ENCODE measurements around the gene CDH12.

CDH12 gene

DNA sequence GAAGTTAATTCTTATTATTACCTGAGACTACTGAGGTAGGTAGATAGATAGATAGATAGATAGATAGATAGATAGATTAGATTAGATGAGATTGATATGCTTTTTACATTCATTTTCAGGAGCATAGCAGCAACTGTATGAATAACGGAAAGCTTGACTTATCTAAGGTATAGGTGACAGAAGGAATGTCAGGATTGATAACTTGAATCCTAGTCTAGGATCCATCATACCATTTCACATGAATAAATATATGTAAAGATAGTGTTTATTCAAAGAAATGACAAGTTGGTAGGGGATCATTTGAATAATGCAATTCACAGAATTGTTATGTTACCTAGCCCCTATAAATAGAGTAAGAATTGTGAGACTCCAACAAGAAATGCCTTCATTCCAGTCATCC, 1008.2 kb downstream of the CDH12 start:
- TF ChIP-seq POLR2AphosphoS5 (IDR thresholded peaks at IDR 0.05; ENCODE audit: low read depth, low read length) (no peak), PAX5 (IDR thresholded peaks at IDR 0.05; ENCODE audit: insufficient read depth, low read length, severe bottlenecking) (no peak), TAF1 (IDR thresholded peaks at IDR 0.05; ENCODE audit: low read depth, low read length) (no peak), SPI1 (IDR thresholded peaks at IDR 0.05; ENCODE audit: low read depth, low read length) (no peak), POLR2A (IDR thresholded peaks at IDR 0.05; ENCODE audit: low read depth, low read length) (no peak), POU2F2 (IDR thresholded peaks at IDR 0.05; ENCODE audit: low read depth, low read length) (no peak)
- FAIRE-seq: no peak
- DNase-seq (ENCODE audit: insufficient read length, low spot score): no peak

- FAIRE-seq (no peak), DNase-seq (ENCODE audit: insufficient read length, low spot score) (no peak)
- TF ChIP-seq POLR2AphosphoS5 (IDR thresholded peaks at IDR 0.05; ENCODE audit: low read depth, low read length) (no peak), POU2F2 (IDR thresholded peaks at IDR 0.05; ENCODE audit: low read depth, low read length) (no peak), TAF1 (IDR thresholded peaks at IDR 0.05; ENCODE audit: low read depth, low read length) (no peak), SPI1 (IDR thresholded peaks at IDR 0.05; ENCODE audit: low read depth, low read length) (no peak), POLR2A (IDR thresholded peaks at IDR 0.05; ENCODE audit: low read depth, low read length) (no peak), PAX5 (IDR thresholded peaks at IDR 0.05; ENCODE audit: insufficient read depth, low read length, severe bottlenecking) (no peak)
Observed at GRCh38 chr5:21834863-21835262, 1018.3 kb downstream of the CDH12 start.

DNA sequence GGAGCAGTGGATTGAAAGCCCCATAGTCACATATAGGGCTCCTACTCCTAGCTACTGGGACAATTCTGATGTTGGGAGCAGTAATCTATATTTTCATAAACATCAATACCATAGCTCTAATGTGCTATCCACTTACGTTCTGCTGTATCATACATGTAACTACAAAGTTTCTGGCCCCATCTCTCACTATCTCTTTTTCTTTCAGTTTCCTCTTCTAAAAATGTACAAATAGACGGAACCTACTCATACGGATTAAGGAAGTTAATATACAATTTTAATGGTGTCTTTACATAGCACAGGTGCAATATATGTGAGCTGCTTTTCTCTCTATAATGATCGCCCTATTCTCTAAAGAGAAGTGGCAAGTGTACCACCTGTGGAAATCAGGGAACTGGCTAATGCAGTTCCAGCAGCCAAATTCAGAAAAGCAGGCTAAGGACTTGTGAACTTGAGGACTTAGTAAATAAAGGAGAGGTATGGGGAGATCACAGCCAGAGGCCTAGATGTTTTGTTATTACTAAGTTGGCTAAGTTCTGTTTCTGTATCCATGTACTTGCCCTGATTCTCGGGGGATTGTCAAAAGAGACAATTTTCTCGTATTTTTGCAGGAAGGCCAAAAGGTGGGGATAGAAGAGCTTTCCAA, 1021.9 kb downstream of the CDH12 start:
- TF ChIP-seq SPI1 (IDR thresholded peaks at IDR 0.05; ENCODE audit: low read depth, low read length): no peak
- TF ChIP-seq TAF1 (IDR thresholded peaks at IDR 0.05; ENCODE audit: low read depth, low read length): no peak
- no peak for TF ChIP-seq POU2F2 (IDR thresholded peaks at IDR 0.05; ENCODE audit: low read depth, low read length)
- no peak for TF ChIP-seq PAX5 (IDR thresholded peaks at IDR 0.05; ENCODE audit: insufficient read depth, low read length, severe bottlenecking)
- no peak for TF ChIP-seq POLR2AphosphoS5 (IDR thresholded peaks at IDR 0.05; ENCODE audit: low read depth, low read length)
- no peak for TF ChIP-seq POLR2A (IDR thresholded peaks at IDR 0.05; ENCODE audit: low read depth, low read length)
- DNase-seq (ENCODE audit: insufficient read length, low spot score) (no peak), FAIRE-seq (no peak)

DNA sequence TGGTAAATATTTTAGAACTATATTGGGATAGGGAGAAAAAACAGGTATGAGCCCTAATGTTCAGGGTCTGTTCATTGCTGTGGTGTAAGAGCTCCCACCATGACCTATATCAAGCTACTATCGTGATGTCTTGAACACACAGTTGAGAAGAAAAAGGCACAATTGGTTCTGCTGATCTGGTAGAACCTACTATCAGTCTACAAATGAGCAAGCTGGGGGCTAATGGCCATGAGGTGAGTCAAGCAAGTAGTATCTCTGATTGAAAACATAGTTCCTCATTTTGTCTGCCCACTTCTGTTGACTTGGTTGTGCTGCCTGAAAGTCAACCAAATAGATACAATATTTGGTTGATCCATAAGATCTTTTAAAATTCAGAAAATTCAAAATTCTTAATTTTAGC, 1026.3 kb downstream of the CDH12 start:
- no peak for DNase-seq (ENCODE audit: insufficient read length, low spot score)

DNA sequence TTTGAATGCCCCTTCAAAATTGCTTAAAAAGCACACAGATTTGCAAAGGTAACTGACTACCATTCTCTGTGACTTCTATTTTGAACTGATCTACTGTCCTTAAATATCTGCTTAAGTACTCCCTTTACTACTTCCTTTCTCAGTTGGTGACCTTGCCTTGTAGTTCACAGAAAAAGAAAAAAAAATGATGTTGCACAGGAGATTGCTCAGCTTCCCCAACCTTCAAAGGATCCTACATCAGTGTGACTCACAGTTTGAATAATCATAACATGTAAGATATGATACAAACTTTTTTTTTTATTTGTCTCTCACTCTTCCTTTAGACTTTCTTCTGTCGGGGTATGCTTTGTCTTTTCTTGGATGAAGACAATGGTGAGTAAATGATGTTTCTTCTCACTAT, 1029.6 kb downstream of the CDH12 start:
- TF ChIP-seq TAF1 (IDR thresholded peaks at IDR 0.05; ENCODE audit: low read depth, low read length): no peak
- no peak for TF ChIP-seq POU2F2 (IDR thresholded peaks at IDR 0.05; ENCODE audit: low read depth, low read length)
- TF ChIP-seq POLR2A (IDR thresholded peaks at IDR 0.05; ENCODE audit: low read depth, low read length): no peak
- no peak for TF ChIP-seq POLR2AphosphoS5 (IDR thresholded peaks at IDR 0.05; ENCODE audit: low read depth, low read length)
- no peak for TF ChIP-seq PAX5 (IDR thresholded peaks at IDR 0.05; ENCODE audit: insufficient read depth, low read length, severe bottlenecking)
- TF ChIP-seq SPI1 (IDR thresholded peaks at IDR 0.05; ENCODE audit: low read depth, low read length): no peak
- FAIRE-seq (no peak), DNase-seq (ENCODE audit: insufficient read length, low spot score) (no peak)

More for the DNA sequence above, 1026.3 kb downstream of the CDH12 start:
- no peak for TF ChIP-seq PAX5 (IDR thresholded peaks at IDR 0.05; ENCODE audit: insufficient read depth, low read length, severe bottlenecking)
- TF ChIP-seq SPI1 (IDR thresholded peaks at IDR 0.05; ENCODE audit: low read depth, low read length): no peak
- TF ChIP-seq POLR2A (IDR thresholded peaks at IDR 0.05; ENCODE audit: low read depth, low read length): no peak
- TF ChIP-seq POU2F2 (IDR thresholded peaks at IDR 0.05; ENCODE audit: low read depth, low read length): no peak
- no peak for TF ChIP-seq POLR2AphosphoS5 (IDR thresholded peaks at IDR 0.05; ENCODE audit: low read depth, low read length)
- TF ChIP-seq TAF1 (IDR thresholded peaks at IDR 0.05; ENCODE audit: low read depth, low read length): no peak
- FAIRE-seq: no peak

- no peak for FAIRE-seq
- no peak for TF ChIP-seq POLR2A (IDR thresholded peaks at IDR 0.05; ENCODE audit: low read depth, low read length)
- no peak for DNase-seq (ENCODE audit: insufficient read length, low spot score)
Observed at GRCh38 chr5:21823076-21823574, 1030.0 kb downstream of the CDH12 start.

GRCh38 chr5:21820527-21820926, 1032.6 kb downstream of the CDH12 start:
- no peak for TF ChIP-seq PAX5 (IDR thresholded peaks at IDR 0.05; ENCODE audit: insufficient read depth, low read length, severe bottlenecking)
- TF ChIP-seq POU2F2 (IDR thresholded peaks at IDR 0.05; ENCODE audit: low read depth, low read length): no peak
- FAIRE-seq: no peak
- DNase-seq (ENCODE audit: insufficient read length, low spot score): no peak

GRCh38 chr5:21818370-21818720, 1034.8 kb downstream of the CDH12 start:
- FAIRE-seq (no peak), DNase-seq (ENCODE audit: insufficient read length, low spot score) (no peak)
- no peak for TF ChIP-seq SPI1 (IDR thresholded peaks at IDR 0.05; ENCODE audit: low read depth, low read length)
- no peak for TF ChIP-seq TAF1 (IDR thresholded peaks at IDR 0.05; ENCODE audit: low read depth, low read length)
- TF ChIP-seq POU2F2 (IDR thresholded peaks at IDR 0.05; ENCODE audit: low read depth, low read length): no peak
- no peak for TF ChIP-seq POLR2AphosphoS5 (IDR thresholded peaks at IDR 0.05; ENCODE audit: low read depth, low read length)
- TF ChIP-seq PAX5 (IDR thresholded peaks at IDR 0.05; ENCODE audit: insufficient read depth, low read length, severe bottlenecking): no peak
- TF ChIP-seq POLR2A (IDR thresholded peaks at IDR 0.05; ENCODE audit: low read depth, low read length): no peak

- DNase-seq (ENCODE audit: insufficient read length, low spot score) (no peak), FAIRE-seq (no peak)
- no peak for TF ChIP-seq TAF1 (IDR thresholded peaks at IDR 0.05; ENCODE audit: low read depth, low read length)
Observed at GRCh38 chr5:21817668-21818369, 1035.3 kb downstream of the CDH12 start.

DNA sequence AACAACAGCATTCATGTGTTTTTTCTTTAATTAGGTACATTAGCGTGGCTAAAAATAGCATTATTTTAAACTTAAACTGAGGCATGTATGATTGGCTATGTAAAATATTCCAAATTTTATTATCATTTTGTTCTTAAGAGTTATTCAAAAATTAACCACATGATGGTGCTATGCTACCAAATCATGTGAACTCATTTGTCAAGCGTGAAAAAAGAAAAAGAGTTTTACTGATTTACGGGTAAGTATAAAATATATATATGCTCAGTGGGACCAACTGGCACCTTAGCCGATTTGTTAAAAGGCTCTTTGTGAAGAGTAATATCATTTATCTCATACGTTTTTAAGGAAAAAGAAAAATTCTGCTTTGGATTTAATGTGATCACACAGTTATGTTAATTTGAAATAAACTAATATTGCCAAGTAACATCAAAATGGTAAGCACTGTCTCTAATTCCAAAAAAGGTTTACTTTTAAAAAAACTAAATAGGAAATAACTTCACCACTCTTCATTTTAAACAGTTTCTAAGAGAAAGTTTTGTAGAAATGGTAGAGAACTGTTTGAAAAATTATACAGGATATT, 1042.3 kb downstream of the CDH12 start:
- DNase-seq (ENCODE audit: insufficient read length, low spot score): no peak
- FAIRE-seq: no peak
- TF ChIP-seq POLR2A (IDR thresholded peaks at IDR 0.05; ENCODE audit: low read depth, low read length) (no peak), PAX5 (IDR thresholded peaks at IDR 0.05; ENCODE audit: insufficient read depth, low read length, severe bottlenecking) (no peak), POU2F2 (IDR thresholded peaks at IDR 0.05; ENCODE audit: low read depth, low read length) (no peak), POLR2AphosphoS5 (IDR thresholded peaks at IDR 0.05; ENCODE audit: low read depth, low read length) (no peak), SPI1 (IDR thresholded peaks at IDR 0.05; ENCODE audit: low read depth, low read length) (no peak)

Measured in GM12891 (cell line).